ENCODE results near the gene CCNY.

DNA sequence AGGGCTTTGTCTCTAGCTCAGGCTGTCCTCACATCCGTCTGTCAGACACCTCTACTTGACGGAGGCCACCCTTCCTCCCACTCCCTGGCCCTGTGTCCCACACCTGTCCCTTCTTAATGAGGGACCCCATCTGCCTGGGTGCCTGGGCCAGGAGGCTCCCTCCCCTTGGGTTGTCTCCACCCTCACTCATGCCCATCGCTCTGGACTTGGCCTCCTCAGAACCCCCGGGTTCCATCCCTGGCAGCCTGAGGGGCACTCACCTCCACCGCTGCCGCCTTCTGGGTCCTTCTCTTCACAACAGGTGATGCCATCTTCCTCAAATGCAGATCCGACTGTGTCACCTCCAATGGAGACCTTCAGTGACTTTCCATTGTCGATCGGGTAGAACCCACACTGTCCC, 248.6 kb downstream of the CCNY start:
- TF ChIP-seq CTCF (IDR thresholded peaks at IDR 0.05) = no peak
- no peak for TF ChIP-seq POLR2A (IDR thresholded peaks at IDR 0.05)

Data from lower leg skin (tissue), 3 donors.